ENCODE results near the gene RPS28.
A peak's percentile ranks its signal among the peaks of the same experiment; 100 is the strongest.

DNA sequence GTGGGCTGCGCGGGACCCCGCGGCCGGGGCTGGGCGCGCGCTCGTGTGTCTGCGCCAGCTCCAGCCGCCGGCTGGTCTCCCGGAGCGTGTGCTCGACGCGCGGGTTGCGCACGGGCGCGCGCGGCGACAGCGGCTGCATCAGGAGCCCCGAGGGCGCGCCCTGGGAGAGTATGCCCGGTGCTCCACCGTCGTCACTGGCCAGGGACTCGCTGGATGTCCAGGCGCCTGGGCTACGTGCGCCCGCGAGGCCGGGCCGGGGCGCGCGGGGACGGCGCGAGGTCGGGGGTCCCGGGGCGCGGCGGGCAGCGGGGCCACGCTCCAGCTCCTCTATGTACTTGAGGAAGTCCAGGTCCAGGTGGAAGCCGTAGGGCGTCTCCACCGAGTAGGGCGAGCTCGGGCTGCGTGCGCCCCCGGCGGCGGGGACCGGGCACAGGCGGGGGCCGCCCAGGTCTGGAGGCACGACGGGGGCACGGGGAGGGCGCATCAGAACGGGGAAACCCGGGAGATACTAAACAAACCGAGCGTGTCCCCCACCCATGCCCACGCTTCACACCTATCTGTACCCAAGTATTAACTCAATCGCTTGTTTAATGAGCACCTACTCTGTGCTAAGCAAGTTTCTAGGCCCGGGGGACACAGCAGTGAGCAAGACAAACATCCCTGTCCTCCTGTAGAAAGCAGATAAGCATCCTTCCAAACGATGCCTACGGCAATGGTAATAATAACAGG is 14.2 kb downstream of the RPS28 start:
- TF ChIP-seq, protein P1, sequence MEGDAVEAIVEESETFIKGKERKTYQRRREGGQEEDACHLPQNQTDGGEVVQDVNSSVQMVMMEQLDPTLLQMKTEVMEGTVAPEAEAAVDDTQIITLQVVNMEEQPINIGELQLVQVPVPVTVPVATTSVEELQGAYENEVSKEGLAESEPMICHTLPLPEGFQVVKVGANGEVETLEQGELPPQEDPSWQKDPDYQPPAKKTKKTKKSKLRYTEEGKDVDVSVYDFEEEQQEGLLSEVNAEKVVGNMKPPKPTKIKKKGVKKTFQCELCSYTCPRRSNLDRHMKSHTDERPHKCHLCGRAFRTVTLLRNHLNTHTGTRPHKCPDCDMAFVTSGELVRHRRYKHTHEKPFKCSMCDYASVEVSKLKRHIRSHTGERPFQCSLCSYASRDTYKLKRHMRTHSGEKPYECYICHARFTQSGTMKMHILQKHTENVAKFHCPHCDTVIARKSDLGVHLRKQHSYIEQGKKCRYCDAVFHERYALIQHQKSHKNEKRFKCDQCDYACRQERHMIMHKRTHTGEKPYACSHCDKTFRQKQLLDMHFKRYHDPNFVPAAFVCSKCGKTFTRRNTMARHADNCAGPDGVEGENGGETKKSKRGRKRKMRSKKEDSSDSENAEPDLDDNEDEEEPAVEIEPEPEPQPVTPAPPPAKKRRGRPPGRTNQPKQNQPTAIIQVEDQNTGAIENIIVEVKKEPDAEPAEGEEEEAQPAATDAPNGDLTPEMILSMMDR (IDR thresholded peaks at IDR 0.05; ENCODE audit: low read length) = peak; percentile 20; the same call in 1 of the 2 replicates
- TF ChIP-seq EZH2 (IDR thresholded peaks at IDR 0.05; ENCODE audit: borderline replicate concordance, low read length) = no peak

Data from OCI-LY1 (cell line).